CD8-positive, alpha-beta memory T cell (primary cell): ENCODE data around the gene OR5T3. TPM values are rescaled to one million over a fixed set of nuclear protein-coding genes. Genes with fewer than 3 reads are reported as not detected.
"Not testable (repeated sequence)": the region's sequence is repeated elsewhere in the genome, so short reads cannot be mapped to it uniquely, and the experiment has no call there.

ENCODE experiments used
- CTCF ChIA-PET: fragments of 350-600 bp; sonication (Branson Sonifier 250); formaldehyde crosslinking; loops from one replicate; lab custom pipeline; 2021; ENCODE audit warnings: antibody characterized with exemption; lab: Charles Lee
- POLR2A ChIA-PET: fragments of 350-600 bp; sonication (Branson Sonifier 250); formaldehyde crosslinking; loops from one replicate; lab custom pipeline; 2021; ENCODE audit warnings: antibody characterized with exemption; lab: Charles Lee
- DNase-seq, 5 donors: peaks; one replicate each; pipeline versions ENCODE4 v3.0.0 to v3.0.0-alpha.2; 2020 to 2022; ENCODE audit warnings: mixed read lengths in 1 of 5
- H3K27ac ChIP-seq: one replicate; pipeline ENCODE4 v1.7.0; 2013; ENCODE audit warnings: low read depth, mild to moderate bottlenecking, low read length, moderate library complexity
- H3K27me3 ChIP-seq: 2 replicates; pipeline ENCODE4 v1.7.0; 2013; ENCODE audit warnings: low read length, mild to moderate bottlenecking; ENCODE audit not compliant: insufficient read depth, poor library complexity, severe bottlenecking
- H3K36me3 ChIP-seq: 2 replicates; pipeline ENCODE4 v1.7.0; 2013; ENCODE audit warnings: mild to moderate bottlenecking, low read length, moderate library complexity; ENCODE audit not compliant: insufficient read depth
- H3K4me1 ChIP-seq: 2 replicates; pipeline ENCODE4 v1.7.0; 2013; ENCODE audit warnings: mild to moderate bottlenecking, low read length, moderate library complexity; ENCODE audit not compliant: insufficient read depth
- H3K4me3 ChIP-seq: 2 replicates; pipeline ENCODE4 v1.7.0; 2013; ENCODE audit warnings: mild to moderate bottlenecking, low read length
- H3K9me3 ChIP-seq: 2 replicates; pipeline ENCODE4 v1.7.0; 2013; ENCODE audit warnings: mild to moderate bottlenecking, low read length
- H3K27ac Mint-ChIP-seq, 8 donors: one replicate each; pipeline ENCODE4 v1.8.0; 2020 to 2021; ENCODE audit warnings: mixed read lengths in 8 of 8, mild to moderate bottlenecking in 6 of 8, inconsistent platforms in 3 of 8, moderate library complexity in 3 of 8
- H3K27me3 Mint-ChIP-seq, 2 donors: one replicate each; pipeline ENCODE4 v1.8.0; 2020 to 2021; ENCODE audit warnings: mixed read lengths in 2 of 2, mild to moderate bottlenecking in 1 of 2, moderate library complexity in 1 of 2
- H3K36me3 Mint-ChIP-seq, 3 donors: one replicate each; pipeline ENCODE4 v1.8.0; 2020 to 2021; ENCODE audit warnings: mixed read lengths in 3 of 3, inconsistent platforms in 1 of 3, mild to moderate bottlenecking in 1 of 3
- H3K4me1 Mint-ChIP-seq, 3 donors: one replicate each; pipeline ENCODE4 v1.8.0; 2020 to 2021; ENCODE audit warnings: mixed read lengths in 3 of 3, inconsistent platforms in 1 of 3, mild to moderate bottlenecking in 1 of 3
- H3K4me3 Mint-ChIP-seq, 7 donors: one replicate each; pipeline ENCODE4 v1.8.0; 2020 to 2021; ENCODE audit warnings: mixed read lengths in 7 of 7, mild to moderate bottlenecking in 6 of 7, moderate library complexity in 4 of 7, inconsistent platforms in 2 of 7
- H3K9me3 Mint-ChIP-seq, 5 donors: one replicate each; pipeline ENCODE4 v1.8.0; 2020 to 2022; ENCODE audit warnings: mixed read lengths in 5 of 5, mild to moderate bottlenecking in 3 of 5, moderate library complexity in 2 of 5, inconsistent platforms in 1 of 5
- polyA plus RNA-seq: library from polyadenylated mRNA; unstranded; fragments of 300-500 nt; fragmentation: Illumina TruSeq; gene quantifications from one replicate; pipeline ENCODE4 v1.2.3, GENCODE V29; 2021
- total RNA-seq, 2 experiments: library from RNA; stranded (reverse); gene quantifications; one replicate each; pipeline ENCODE4 v1.2.3, GENCODE V29; 2021

Gene OR5T3
- total RNA-seq (not detected), polyA plus RNA-seq (not detected)

- H3K27ac Mint-ChIP-seq, result no peak within 1 kb of the TSS
- H3K9me3 ChIP-seq, result no peaks in the 10 kb centered on the region
- H3K9me3 Mint-ChIP-seq, result peaks cover 6 to 21% (median 14%) of the 10 kb centered on the region in 5 donors
- H3K36me3 ChIP-seq, result no peaks in the 10 kb centered on the region
- H3K4me3 Mint-ChIP-seq, result no peak within 1 kb of the TSS
- H3K36me3 Mint-ChIP-seq, result peaks cover 0 to 2% (median 0%) of the 10 kb centered on the region in 3 donors
- no peak for DNase-seq
- no peak within 1 kb of the TSS for H3K27ac ChIP-seq
- no peaks in the 10 kb centered on the region for H3K4me1 Mint-ChIP-seq
- H3K27me3 Mint-ChIP-seq, result no peaks in the 10 kb centered on the region
- no peak within 1 kb of the TSS for H3K4me3 ChIP-seq
- POLR2A ChIA-PET, result no interaction called here
- CTCF ChIA-PET, result no interaction called here
- no peaks in the 10 kb centered on the region for H3K4me1 ChIP-seq
- no peaks in the 10 kb centered on the region for H3K27me3 ChIP-seq
These were observed at the start of gene OR5T3 for GRCh38 chr11:56251954-56252353. Gene OR5T3 (plus strand): TSS chr11:56252254. CDS start chr11:56252254, 0 bp downstream.

GRCh38 chr11:56207790-56208189, 44.3 kb upstream of the OR5T3 start:
- H3K36me3 ChIP-seq, result no peaks in the 10 kb centered on the region
- H3K27me3 ChIP-seq, result no peaks in the 10 kb centered on the region
- Mint-ChIP-seq H3K36me3 (no peaks in the 10 kb centered on the region), H3K4me1 (no peaks in the 10 kb centered on the region), H3K27me3 (no peaks in the 10 kb centered on the region), H3K27ac (no peak overlapping the region), H3K9me3 (peaks cover 7 to 48% (median 13%) of the 10 kb centered on the region in 5 donors), H3K4me3 (no peak overlapping the region)
- CTCF ChIA-PET, result no interaction called here
- H3K4me3 ChIP-seq, result no peak overlapping the region
- no peaks in the 10 kb centered on the region for H3K4me1 ChIP-seq
- H3K27ac ChIP-seq, result no peak overlapping the region
- POLR2A ChIA-PET, result no interaction called here
- no peaks in the 10 kb centered on the region for H3K9me3 ChIP-seq
- no peak for DNase-seq

GRCh38 chr11:56214537-56214936, 37.5 kb upstream of the OR5T3 start:
- CTCF ChIA-PET, result no interaction called here
- Histone ChIP-seq H3K9me3 (no peaks in the 10 kb centered on the region), H3K27ac (no peak overlapping the region), H3K4me1 (no peaks in the 10 kb centered on the region), H3K4me3 (no peak overlapping the region), H3K36me3 (no peaks in the 10 kb centered on the region), H3K27me3 (no peaks in the 10 kb centered on the region)
- Mint-ChIP-seq H3K4me3 (no peak overlapping the region), H3K4me1 (no peaks in the 10 kb centered on the region), H3K9me3 (peaks cover 16 to 51% (median 21%) of the 10 kb centered on the region in 5 donors), H3K27ac (no peak overlapping the region), H3K27me3 (no peaks in the 10 kb centered on the region), H3K36me3 (no peaks in the 10 kb centered on the region)
- no peak for DNase-seq
- POLR2A ChIA-PET, result no interaction called here

- H3K9me3 Mint-ChIP-seq, result peaks cover 3 to 52% (median 18%) of the 10 kb centered on the region in 5 donors
- H3K27ac ChIP-seq, H3K27me3 Mint-ChIP-seq, H3K4me3 ChIP-seq, POLR2A ChIA-PET, H3K9me3 ChIP-seq, DNase-seq, H3K4me1 ChIP-seq, H3K27ac Mint-ChIP-seq, CTCF ChIA-PET, H3K36me3 Mint-ChIP-seq, H3K4me3 Mint-ChIP-seq, H3K36me3 ChIP-seq, H3K27me3 ChIP-seq, H3K4me1 Mint-ChIP-seq: not testable (repeated sequence)
These were observed 32.3 kb upstream of the OR5T3 start for GRCh38 chr11:56219735-56220134.

- H3K27ac Mint-ChIP-seq, result no peak within 1 kb of the TSS
- DNase-seq, result no peak
- no peaks in the 10 kb centered on the region for H3K27me3 Mint-ChIP-seq
- H3K36me3 ChIP-seq, result no peaks in the 10 kb centered on the region
- no peak within 1 kb of the TSS for H3K4me3 Mint-ChIP-seq
- no peaks in the 10 kb centered on the region for H3K4me1 ChIP-seq
- ChIA-PET POLR2A (no interaction called here), CTCF (no interaction called here)
- peaks cover 5 to 42% (median 18%) of the 10 kb centered on the region in 5 donors for H3K9me3 Mint-ChIP-seq
- H3K27ac ChIP-seq, result no peak within 1 kb of the TSS
- H3K27me3 ChIP-seq, result no peaks in the 10 kb centered on the region
- H3K4me1 Mint-ChIP-seq, result no peaks in the 10 kb centered on the region
- no peaks in the 10 kb centered on the region for H3K36me3 Mint-ChIP-seq
- H3K9me3 ChIP-seq, result no peaks in the 10 kb centered on the region
- H3K4me3 ChIP-seq, result no peak within 1 kb of the TSS
These were observed 17.9 kb upstream of the OR5T3 start, which contains the start of gene OR5T2 for GRCh38 chr11:56234155-56234554. Gene OR5T2 (minus strand): TSS chr11:56234255. CDS start chr11:56233062, 1,193 bp downstream.

- Mint-ChIP-seq H3K27ac (no peak overlapping the region), H3K4me1 (no peaks in the 10 kb centered on the region), H3K36me3 (no peaks in the 10 kb centered on the region), H3K4me3 (no peak overlapping the region), H3K9me3 (peaks cover 10 to 28% (median 19%) of the 10 kb centered on the region in 5 donors), H3K27me3 (no peaks in the 10 kb centered on the region)
- Histone ChIP-seq H3K27me3 (no peaks in the 10 kb centered on the region), H3K36me3 (no peaks in the 10 kb centered on the region), H3K4me3 (no peak overlapping the region), H3K27ac (no peak overlapping the region), H3K4me1 (no peaks in the 10 kb centered on the region), H3K9me3 (no peaks in the 10 kb centered on the region)
- POLR2A ChIA-PET, result no interaction called here
- CTCF ChIA-PET, result no interaction called here
- no peak for DNase-seq
These were observed 19.0 kb downstream of the OR5T3 start for GRCh38 chr11:56271092-56271491.

GRCh38 chr11:56273854-56274253, 21.8 kb downstream of the OR5T3 start, which contains the start of gene OR5T1:
Gene OR5T1 (plus strand): TSS chr11:56274154. CDS start chr11:56275639, 1,485 bp downstream.
- Histone ChIP-seq H3K36me3 (no peaks in the 10 kb centered on the region), H3K4me1 (no peaks in the 10 kb centered on the region), H3K27me3 (no peaks in the 10 kb centered on the region), H3K4me3 (no peak within 1 kb of the TSS), H3K9me3 (no peaks in the 10 kb centered on the region), H3K27ac (no peak within 1 kb of the TSS)
- ChIA-PET CTCF (no interaction called here), POLR2A (no interaction called here)
- Mint-ChIP-seq H3K27me3 (no peaks in the 10 kb centered on the region), H3K4me3 (no peak within 1 kb of the TSS), H3K27ac (no peak within 1 kb of the TSS), H3K36me3 (no peaks in the 10 kb centered on the region), H3K9me3 (peaks cover 3 to 28% (median 17%) of the 10 kb centered on the region in 5 donors), H3K4me1 (no peaks in the 10 kb centered on the region)
- DNase-seq, result no peak

GRCh38 chr11:56292154-56292553, 40.1 kb downstream of the OR5T3 start, which contains the start of gene OR8H1:
Gene OR8H1 (minus strand): TSS chr11:56292254. CDS start chr11:56291062, 1,192 bp downstream.
- Histone ChIP-seq H3K36me3 (no peaks in the 10 kb centered on the region), H3K27me3 (no peaks in the 10 kb centered on the region), H3K4me1 (no peaks in the 10 kb centered on the region), H3K4me3 (no peak within 1 kb of the TSS), H3K9me3 (no peaks in the 10 kb centered on the region), H3K27ac (no peak within 1 kb of the TSS)
- Mint-ChIP-seq H3K36me3 (no peaks in the 10 kb centered on the region), H3K9me3 (peaks cover 9 to 41% (median 11%) of the 10 kb centered on the region in 5 donors), H3K4me3 (no peak within 1 kb of the TSS), H3K27me3 (no peaks in the 10 kb centered on the region), H3K4me1 (no peaks in the 10 kb centered on the region), H3K27ac (no peak within 1 kb of the TSS)
- POLR2A ChIA-PET, result no interaction called here
- DNase-seq, result no peak
- CTCF ChIA-PET, result no interaction called here
